SW480 (cell line): ENCODE measurements around the gene CCDC124.

Source experiments
- DNase-seq: peaks from one replicate; pipeline ENCODE4 v3.0.0-alpha.2; 2016; ENCODE audit warnings: low spot score

CCDC124 gene

DNA sequence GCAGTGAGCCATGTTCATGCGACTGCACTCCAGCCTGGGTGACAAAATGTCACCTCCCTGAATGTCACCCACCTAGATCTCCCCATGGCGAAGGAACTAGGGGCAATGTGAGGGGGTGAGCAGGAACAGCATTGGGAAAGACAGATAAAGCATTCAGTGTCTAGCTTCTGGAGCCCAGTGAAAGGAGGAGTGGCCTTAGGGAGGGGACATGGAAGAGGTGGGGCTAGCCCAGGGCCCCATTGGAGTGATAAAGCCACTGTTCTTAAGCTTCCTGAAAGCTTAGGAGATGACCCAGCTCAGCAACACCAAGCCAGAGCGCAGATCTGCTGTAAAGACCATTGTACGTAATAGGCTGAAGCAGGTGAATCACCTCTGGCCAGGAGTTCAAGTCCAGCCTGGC, 21.1 kb downstream of the CCDC124 start:
- peak; percentile 49 for DNase-seq

DNA sequence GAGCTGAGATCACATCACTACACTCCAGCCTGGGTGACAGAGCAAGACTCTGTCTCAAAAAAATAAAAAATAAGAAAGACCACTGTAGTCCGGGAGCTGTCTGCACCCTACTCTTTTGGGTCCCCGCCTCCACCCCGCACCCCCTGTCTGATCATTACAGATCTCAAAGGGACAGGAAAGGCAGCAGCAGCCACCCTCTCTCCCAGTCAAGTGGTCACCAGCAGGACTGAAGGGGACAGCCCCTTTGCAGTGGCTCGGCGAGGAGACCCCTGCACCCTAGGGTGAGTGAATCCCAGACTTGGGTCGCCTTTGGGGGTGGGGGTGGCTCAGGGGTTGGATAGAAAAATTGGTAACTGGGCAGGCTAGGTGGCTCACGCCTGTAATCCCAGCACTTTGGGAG, 21.6 kb downstream of the CCDC124 start:
- DNase-seq, result no peak

DNA sequence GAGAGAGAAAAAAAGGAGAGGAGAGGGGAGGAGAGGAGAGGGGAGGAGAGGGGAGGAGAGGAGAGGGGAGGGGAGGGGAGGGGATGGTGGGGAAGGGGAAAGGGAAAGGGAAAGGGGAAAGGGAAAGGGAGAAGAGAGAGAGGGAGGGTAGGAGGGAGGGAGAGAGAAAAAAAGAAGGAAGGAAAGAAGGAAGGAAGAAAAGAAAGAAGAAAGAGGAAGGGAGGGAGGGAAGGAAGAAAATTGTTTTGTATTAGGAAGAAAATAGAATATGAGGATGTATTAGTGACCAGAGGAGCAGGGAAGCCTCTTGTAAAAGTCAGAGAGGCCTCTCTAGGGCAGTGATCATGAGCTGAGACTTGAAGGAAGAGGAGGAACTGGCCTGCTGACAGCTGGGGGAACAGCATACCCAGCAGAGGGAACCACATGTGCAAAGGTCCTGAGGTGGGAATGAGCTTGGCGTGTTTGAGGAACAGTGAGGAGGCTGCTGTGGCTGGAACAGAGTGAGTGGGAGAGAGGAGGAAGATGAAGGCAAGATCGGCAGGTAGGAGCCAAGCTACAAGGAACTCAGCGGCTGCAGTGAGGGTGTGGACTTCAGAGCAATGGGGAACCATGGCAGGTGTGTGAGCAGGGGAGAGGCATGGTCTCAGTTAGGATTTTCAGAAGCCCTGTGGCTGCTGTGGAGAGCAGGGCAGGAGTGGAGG, 24.5 kb downstream of the CCDC124 start:
- no peak for DNase-seq

DNA sequence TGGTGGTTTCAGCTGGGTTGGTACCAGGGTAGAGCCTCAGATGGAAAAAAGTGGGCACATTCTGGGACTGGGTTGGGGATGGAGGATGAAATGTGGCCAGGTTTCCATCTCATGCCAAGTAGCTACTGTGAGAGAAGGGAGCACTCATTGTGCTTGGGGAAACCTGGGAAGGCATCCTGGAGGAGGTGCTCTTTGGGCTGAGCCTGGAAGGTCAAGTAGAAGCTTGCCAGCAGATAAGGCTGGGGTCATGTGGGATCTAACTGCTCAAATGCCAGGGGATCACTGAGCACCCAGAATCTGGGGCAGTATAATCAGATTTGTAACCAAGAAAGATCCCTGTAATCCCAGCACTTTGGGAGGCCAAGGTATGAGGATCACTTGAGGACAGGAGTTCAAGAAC, 25.1 kb downstream of the CCDC124 start:
- no peak for DNase-seq

DNA sequence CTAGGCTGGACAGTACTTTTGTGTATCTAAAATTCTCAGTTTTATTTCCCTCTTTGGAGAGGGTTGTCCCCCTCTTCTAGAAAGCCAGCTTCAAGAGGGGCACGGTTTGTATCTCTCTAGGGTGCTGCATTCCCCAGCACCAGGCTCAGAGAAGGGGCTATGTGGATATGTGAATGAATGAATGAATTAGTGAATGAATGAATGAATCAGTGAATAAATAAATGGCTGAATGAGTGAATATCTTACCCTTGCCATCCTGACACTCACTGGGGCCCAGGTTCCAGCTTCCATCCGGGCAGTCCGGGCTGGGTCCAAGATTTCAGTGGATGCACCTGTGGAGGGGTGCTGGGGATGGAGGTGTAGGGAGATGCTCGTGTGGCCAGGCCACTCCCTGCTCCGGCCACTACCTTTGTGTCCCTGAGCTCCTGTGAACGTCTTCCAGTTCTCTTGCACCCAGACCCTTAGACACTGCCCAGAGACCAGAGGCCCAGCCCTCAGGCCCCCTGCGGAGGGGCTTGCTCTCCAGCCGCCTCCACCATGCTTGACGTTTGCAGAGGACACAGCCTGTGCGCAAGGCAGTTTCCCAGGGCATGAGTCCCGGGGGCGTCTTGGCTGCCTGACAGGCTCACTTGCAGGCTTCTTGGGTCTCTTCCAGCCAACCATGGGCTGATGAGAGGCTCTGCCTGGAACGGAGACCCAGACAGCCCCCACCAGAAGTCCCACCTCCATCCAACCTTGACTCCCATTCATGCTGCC, 31.3 kb downstream of the CCDC124 start:
- DNase-seq, result no peak

DNA sequence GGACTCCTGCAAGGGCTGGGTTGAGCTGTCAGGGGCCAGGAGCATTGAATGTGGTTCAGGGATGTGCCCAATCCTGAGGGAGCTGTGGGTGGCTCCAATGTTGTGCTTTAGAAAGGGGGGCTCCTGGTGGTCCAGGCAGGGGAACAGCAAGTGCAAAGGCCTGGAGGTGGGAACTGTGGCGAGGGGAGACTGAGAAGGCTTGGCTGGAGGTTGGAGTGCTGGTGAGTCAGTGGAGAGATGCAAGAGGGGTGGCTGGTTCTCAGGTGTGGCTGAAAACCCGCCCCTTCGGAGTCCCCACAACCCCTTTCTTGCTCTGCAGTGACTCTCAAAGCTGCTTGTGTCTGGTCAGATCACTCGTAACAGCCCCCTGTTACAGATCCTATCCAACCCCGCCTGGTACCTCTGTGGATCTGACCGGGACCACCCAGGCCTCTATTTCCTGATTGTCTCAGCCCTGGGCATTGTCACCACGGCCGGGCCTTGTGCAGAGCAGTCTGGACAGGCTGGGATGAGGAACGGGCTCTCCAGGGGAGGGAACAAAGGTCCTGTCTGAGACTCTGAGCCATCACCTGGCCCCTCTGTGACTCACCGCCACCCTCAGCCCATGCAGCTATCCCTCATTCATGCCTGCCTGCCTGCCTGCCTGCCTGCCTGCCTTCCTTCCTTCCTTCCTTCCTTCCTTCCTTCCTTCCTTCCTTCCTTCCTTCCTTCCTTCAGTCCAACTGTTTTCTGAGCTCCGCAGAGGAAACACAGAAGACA, 32.7 kb downstream of the CCDC124 start:
- peak; percentile 56 for DNase-seq

DNA sequence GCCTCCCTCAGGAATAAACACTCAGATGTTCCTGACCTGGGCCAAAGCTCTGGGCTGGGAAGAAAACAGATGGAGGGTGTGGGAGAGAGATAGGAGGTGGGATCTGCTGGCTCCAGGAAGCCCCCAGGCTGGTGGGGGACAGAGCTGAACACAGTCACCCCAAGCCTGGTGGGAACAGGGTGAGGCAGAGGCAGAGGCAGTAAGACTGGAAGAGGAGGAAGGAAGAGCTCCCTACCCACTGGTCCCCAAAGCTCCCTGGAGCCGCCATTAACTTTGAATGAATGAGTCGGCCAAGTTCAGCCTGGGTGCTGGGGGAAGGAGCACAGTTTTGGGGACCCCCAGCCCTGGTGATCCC, 33.3 kb downstream of the CCDC124 start:
- DNase-seq, result no peak

DNA sequence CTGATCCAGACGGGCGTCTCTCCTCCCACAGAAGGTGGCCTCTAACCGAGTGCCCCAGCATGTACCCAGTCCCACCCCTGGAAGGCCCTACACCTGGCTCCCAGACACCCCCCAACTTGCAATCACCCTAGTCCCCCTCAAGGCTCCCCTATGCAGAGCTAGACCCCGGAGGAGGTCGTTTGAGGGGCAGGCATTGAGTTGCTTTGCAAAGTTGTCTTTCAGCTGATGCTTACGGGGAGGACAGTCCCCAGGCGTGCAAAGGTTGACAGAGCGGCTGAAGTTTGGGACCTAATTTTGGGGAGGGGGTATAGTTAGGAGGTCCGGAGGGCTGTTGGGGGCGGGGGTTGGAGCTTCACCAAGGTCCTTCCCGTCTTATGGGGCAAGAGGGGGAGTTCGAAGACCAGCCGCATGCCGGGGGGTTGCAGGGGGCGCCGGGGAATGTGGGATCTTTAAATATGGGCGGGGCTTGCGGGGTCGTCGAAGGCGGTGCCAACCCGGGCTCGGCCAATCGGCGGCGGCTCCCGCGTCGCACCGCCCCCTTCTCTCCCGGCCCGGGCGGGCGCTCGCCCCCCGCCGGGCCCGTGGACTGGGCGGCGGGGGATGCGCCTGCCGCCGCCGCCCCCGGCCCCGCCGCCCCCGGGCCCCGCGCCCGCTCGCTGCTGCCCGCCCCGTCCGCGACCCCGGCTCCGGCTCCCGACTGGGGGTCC, 33.9 kb downstream of the CCDC124 start, which contains the start of gene KCNN1:
Gene KCNN1 (plus strand): TSS at position 558 of the 707 bp plus-strand sequence. CDS start 6,782 bp downstream, outside the sequence.
- no peak for DNase-seq

DNA sequence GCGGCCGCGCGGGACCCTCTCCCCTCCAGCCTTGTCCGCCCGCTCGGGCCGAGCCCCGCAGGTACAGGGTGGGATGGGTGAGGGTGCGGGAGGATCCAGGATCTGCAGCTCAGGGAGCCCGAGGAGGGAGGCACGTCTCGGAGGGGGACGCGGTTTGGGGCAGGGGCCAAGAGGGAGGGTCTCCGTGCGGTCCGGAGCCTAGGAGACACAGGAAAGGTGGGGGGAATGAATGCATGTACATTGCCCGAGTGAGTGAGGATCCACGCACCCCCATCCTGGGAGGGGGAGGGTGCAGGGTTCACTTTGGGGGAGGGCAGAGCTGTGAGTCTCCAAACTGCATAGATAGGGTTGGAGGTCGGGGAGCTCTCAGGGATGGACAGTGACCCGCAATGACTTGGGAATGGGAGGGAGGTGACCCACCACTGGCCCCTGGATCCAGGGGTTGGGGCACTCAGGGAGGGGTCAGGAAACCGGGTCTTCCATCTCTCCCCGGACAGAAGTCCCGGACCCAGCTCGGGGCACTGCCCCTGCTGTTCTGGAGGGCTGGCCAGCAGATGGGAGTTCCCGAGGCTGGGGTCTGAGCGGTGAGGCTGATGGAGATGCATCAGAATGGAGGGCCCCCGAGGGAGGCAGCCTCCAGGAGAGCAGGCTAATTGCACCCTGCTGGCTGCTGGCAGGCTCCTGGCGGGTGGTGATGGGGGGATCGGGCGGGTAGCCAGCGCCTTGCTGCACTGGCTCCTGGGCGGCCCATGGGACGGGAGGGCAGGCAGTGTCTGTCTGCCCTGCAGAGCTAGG, 34.6 kb downstream of the CCDC124 start:
- DNase-seq, result no peak

DNA sequence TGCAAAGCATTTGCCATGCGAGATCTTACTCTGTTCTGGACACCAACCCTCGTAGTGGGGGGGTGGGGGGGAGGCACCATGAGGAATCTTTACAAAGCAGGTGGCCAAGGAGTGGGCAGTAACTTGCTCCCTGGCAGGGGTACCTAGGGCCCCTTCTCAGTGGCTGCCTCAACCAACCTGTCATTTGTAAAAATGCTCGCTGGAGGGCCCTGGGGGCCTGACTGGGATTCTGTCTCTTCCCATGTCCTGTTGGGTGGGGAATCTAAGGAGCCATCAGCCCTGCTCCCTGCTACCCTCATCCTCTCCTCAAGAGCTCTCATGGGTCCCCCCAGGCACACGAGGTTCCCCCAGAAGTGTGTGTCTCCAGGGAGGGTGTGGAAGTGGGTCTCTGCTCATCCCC, 35.5 kb downstream of the CCDC124 start:
- no peak for DNase-seq

DNA sequence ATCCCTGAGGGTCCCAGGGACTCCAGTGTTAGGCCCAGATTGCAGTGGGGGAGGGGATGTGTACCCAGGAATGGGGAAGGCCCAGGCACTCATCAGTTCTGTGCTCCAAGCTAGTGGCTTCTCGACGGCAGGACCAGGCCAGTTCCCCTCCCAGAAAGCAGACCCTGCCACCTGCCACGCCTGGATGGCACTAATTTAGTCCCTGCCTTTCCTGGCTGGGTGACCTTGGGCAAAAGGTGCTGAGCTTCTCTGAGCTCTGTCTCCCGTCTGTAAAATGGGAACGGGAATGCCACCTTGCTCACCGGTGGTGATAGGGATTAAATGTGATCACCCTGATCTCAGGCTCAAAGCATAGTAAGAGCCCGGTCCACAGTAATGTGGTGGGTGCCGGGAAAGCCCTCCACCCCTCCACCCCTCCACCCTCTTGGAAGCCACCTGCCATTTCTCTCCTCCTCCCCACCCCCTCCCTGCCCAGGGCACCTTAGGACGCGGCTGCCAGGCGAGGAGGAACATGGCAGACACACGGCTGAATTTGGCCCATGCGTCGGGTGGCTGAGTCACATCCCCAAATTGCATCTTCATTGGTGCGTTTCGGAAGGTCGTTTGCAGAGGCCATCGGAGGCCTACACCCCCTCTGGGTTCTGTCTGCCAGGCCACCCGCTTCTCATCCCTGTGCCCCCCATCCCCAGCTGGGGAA, 36.4 kb downstream of the CCDC124 start:
- no peak for DNase-seq

DNA sequence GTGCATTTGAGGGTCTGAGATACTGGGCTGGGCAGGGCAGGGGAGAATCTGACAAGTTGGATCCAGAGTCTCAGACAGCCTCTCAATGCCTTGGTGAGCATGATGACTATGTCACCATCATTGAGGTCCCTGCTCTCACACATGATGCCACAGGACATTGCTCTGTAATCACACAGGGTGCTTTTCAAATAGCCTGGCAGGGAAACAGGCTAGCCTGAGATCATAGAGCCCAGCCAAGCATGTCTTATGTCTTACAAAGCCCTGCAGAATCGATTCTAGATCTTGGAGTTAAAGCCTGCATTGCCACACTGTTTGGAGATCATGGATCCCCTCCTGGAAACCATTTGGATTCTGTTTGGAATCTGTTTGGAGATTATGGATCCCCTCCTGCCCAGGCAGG, 39.4 kb downstream of the CCDC124 start:
- no peak for DNase-seq

DNA sequence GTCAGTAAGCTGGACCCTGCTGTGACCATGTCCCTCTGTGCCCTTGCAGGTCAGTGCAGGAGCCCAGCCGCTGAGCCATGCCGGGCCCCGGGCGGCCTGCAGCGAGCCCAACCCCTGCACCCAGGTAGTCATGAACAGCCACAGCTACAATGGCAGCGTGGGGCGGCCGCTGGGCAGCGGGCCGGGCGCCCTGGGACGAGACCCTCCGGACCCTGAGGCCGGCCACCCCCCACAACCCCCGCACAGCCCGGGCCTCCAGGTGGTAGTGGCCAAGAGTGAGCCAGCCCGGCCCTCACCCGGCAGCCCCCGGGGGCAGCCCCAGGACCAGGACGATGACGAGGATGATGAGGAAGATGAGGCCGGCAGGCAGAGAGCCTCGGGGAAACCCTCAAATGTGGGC, 40.9 kb downstream of the CCDC124 start:
- DNase-seq, result no peak

DNA sequence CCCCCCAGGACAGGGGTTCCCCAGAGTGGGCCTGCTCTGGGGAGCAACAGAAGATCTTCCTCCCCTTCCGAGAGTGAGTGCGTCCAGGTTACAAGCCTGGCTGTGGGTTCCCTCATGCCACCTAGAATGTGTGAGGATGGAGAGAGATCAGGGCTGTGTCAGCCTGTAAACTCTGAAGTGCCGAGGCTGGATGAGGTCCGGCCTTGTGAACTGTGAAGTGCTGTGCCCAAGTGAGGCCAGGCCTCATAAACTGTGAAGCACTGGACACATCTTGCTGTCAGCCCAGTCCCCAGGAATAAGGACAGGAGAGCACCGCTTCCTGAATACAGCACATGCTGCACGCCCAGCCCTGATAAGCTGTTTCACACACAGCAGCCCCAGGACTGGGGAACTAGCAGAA, 41.7 kb downstream of the CCDC124 start:
- DNase-seq, result no peak

DNA sequence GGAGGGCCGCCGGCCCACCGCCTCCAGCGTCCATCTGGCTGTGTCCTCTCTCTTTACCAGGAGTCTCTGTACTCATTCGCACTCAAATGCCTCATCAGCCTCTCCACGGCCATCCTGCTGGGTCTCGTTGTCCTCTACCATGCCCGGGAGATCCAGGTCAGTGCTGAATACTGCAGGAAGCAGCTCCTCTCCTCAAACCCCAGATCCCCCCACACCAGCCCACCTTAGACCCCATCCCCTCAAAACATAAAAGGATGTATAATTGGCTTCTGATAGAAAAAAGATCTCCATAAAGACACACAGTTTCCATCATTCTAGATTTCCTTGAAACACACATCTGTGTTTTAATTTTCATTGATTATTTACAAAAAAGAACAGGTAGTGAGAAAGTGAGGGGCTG, 42.2 kb downstream of the CCDC124 start:
- DNase-seq, result no peak

DNA sequence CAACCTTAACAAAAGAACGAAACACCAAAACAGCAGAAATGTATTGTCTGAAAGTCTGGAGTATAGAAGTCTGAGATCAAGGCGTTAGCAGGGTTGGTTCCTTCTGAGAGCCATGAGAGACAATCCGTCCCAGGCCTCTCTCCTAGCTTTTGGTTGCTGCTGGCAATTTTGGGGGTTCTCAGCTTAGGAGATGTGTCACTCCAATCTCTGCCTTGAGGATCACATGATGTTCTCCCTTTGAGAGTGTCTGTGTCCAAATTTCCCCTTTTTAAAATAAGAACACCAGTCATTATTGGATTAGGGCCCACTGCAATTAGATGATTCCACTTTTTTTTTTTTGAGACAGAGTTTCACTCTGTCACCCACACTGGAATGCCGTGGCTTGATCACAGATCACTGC, 44.2 kb downstream of the CCDC124 start:
- no peak for DNase-seq

DNA sequence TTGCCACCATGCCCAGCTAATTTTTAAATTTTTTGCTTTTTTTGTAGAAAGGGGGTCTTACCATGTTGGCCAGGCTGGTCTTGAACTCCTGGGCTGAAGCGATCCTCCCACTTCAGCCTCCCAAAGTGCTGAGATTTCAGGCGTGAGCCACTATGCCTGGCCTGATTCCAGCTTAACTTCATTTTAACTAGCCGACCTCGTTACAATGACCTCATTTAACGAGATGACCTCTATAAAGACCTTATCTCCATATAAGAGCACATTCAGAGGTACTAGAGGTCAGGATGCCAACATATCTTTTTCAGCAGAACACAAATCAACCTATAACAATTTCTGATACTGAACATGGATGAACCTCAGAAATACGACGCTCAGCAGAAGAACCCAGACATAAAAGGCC, 44.7 kb downstream of the CCDC124 start:
- DNase-seq, result no peak

DNA sequence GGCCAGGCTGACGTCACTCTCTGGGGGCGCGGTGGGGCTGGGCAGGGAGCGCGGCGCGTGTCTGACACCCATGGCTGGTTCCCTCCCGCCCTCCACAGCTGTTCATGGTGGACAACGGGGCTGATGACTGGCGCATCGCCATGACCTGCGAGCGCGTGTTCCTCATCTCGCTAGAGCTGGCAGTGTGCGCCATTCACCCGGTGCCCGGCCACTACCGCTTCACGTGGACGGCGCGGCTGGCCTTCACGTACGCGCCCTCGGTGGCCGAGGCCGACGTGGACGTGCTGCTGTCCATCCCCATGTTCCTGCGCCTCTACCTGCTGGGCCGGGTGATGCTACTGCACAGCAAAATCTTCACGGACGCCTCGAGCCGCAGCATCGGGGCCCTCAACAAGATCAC, 48.8 kb downstream of the CCDC124 start:
- DNase-seq, result no peak

DNA sequence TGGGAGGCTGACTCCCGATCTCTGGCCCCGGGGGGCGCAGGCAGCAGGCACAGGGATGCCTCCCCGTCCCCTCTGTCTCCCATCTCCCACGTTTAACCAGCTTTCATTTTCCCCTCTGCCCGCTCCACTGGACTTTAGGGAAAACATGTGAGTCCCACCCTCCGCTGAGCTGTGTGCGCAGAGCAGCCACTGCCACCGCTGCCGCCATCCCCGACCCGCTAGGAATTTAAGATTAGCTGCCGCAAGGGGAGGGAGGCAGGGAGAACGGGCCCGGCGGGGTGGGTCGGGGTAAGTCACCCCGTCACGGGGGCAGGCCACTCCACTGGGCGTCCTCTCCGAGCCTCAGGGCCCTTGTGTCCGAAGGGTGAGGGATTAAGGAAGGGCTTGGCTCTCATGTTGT, 49.6 kb downstream of the CCDC124 start:
- no peak for DNase-seq

DNA sequence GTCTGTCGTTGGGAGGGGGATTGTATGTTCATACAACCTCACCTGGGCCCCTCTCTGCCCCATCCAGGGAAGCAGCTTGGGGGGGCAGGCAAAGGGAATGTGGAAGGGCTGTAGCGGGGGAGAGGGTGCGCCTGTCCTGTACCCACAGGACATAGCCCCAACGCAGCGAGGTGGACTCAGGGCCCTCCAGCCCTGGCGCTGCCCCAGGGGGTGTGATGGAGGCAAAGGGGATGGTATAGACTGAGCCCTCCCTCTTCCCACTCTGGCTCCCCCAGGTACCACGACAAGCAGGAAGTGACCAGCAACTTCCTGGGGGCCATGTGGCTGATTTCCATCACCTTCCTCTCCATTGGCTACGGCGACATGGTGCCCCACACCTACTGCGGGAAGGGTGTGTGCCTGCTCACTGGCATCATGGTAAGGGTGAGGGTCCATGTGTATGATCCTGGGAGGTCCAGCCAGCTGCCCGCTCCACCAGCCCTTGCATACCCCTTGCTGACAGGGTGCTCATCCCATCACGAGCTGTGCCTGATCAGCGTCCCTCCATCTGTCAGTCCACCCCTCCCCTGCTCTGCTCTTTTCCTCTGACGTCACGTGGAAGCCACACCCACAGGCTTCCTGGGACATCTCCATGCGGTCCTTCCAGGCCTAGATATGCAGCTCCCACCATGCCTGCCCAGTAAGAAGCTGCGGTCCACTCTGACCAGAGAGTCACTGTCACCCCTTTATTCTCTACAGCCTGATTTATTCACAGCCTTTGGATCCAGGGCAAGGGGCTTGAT, 52.4 kb downstream of the CCDC124 start:
- DNase-seq, result no peak
